WTC11 (cell line): ENCODE measurements around the gene CHD6. TPM values are rescaled to one million over a fixed set of nuclear protein-coding genes. Genes with fewer than 3 reads are reported as not detected.

Experiments used
- ATAC-seq: fragments of 200-7000 bp; cut with Tn5 transposase; 2 replicates; pipeline ENCODE4 v1.10.0; 2021; ENCODE audit warnings: mild to moderate bottlenecking, moderate library complexity
- CTCF ChIA-PET: fragments of 300-600 bp; sonication (Branson Sonifier 250); formaldehyde crosslinking; loops from one replicate; lab custom pipeline; 2021; ENCODE audit warnings: antibody characterized with exemption; lab: Charles Lee
- POLR2A ChIA-PET: fragments of 350-600 bp; sonication (Branson Sonifier 250); formaldehyde crosslinking; loops from one replicate; lab custom pipeline; 2021; ENCODE audit warnings: antibody characterized with exemption; lab: Charles Lee
- DNase-seq: peaks from one replicate; pipeline ENCODE4 v3.0.0; 2021; ENCODE audit warnings: low spot score
- H3K27ac Mint-ChIP-seq: 2 replicates; pipeline ENCODE4 v1.8.0; 2021; ENCODE audit warnings: mixed read lengths
- H3K27me3 Mint-ChIP-seq: 2 replicates; pipeline ENCODE4 v1.8.0; 2021; ENCODE audit warnings: low read depth, mild to moderate bottlenecking, moderate library complexity, mixed read lengths
- H3K36me3 Mint-ChIP-seq: 2 replicates; pipeline ENCODE4 v1.8.0; 2021; ENCODE audit warnings: mixed read lengths
- H3K4me1 Mint-ChIP-seq: 2 replicates; pipeline ENCODE4 v1.8.0; 2022; ENCODE audit warnings: mixed read lengths
- H3K4me3 Mint-ChIP-seq: 2 replicates; pipeline ENCODE4 v1.8.0; 2021; ENCODE audit warnings: mild to moderate bottlenecking, moderate library complexity, mixed read lengths
- H3K9me3 Mint-ChIP-seq: 2 replicates; pipeline ENCODE4 v1.8.0; 2021; ENCODE audit warnings: mixed read lengths
- E2F1 ChIP-seq: sonication (generic); formaldehyde crosslinking; IDR thresholded peaks from 2 replicates; pipeline ENCODE4 v1.8.0; 2022; ENCODE audit warnings: mild to moderate bottlenecking, missing genetic modification reagents
- NFYB ChIP-seq: sonication (generic); formaldehyde crosslinking; conservative IDR thresholded peaks from 2 replicates; pipeline ENCODE4 v1.8.0; 2022; ENCODE audit warnings: low read depth, missing genetic modification reagents
- NR1H2 ChIP-seq: sonication (generic); formaldehyde crosslinking; IDR thresholded peaks from 2 replicates; pipeline ENCODE4 v1.9.0; 2021; ENCODE audit warnings: mild to moderate bottlenecking, moderate library complexity, missing genetic modification reagents
- RELA ChIP-seq: sonication (generic); formaldehyde crosslinking; IDR thresholded peaks from 2 replicates; pipeline ENCODE4 v1.8.1; 2022; ENCODE audit warnings: missing genetic modification reagents, mild to moderate bottlenecking, borderline replicate concordance
- SMAD4 ChIP-seq: sonication (generic); formaldehyde crosslinking; IDR thresholded peaks from 2 replicates; pipeline ENCODE4 v1.8.0; 2022; ENCODE audit warnings: mild to moderate bottlenecking, missing genetic modification reagents
- SP1 ChIP-seq: sonication (generic); formaldehyde crosslinking; conservative IDR thresholded peaks from 2 replicates; pipeline ENCODE4 v1.8.1; 2022; ENCODE audit warnings: missing genetic modification reagents
- STAT6 ChIP-seq: sonication (generic); formaldehyde crosslinking; conservative IDR thresholded peaks from 2 replicates; pipeline ENCODE4 v1.8.1; 2023; ENCODE audit warnings: mild to moderate bottlenecking, low read depth, missing genetic modification reagents, moderate library complexity
- ZMAT4 ChIP-seq: fragments of 250-450 bp; sonication (Bioruptor Pico); IDR thresholded peaks from 2 replicates; pipeline ENCODE4 v1.9.0; 2021; ENCODE audit warnings: mild to moderate bottlenecking
- ZNF219 ChIP-seq: sonication (generic); formaldehyde crosslinking; IDR thresholded peaks from 2 replicates; pipeline ENCODE4 v1.8.0; 2023; ENCODE audit warnings: missing genetic modification reagents, mild to moderate bottlenecking, borderline replicate concordance
- ZNF263 ChIP-seq: sonication (generic); formaldehyde crosslinking; IDR thresholded peaks from 2 replicates; pipeline ENCODE4 v1.8.1; 2022; ENCODE audit warnings: low read depth, mild to moderate bottlenecking, moderate library complexity, missing genetic modification reagents
- ZNF281 ChIP-seq: sonication (generic); formaldehyde crosslinking; IDR thresholded peaks from 2 replicates; pipeline ENCODE4 v1.8.0; 2023; ENCODE audit warnings: mild to moderate bottlenecking, missing genetic modification reagents
- ZSCAN18 ChIP-seq: fragments of 250-450 bp; sonication (Bioruptor Pico); IDR thresholded peaks from 2 replicates; pipeline ENCODE4 v2.1.2; 2022; ENCODE audit warnings: mild to moderate bottlenecking, moderate library complexity
- total RNA-seq: library from RNA; stranded (reverse); gene quantifications from 3 replicates; pipeline ENCODE4 v1.2.3, GENCODE V29; 2021

Gene CHD6
- total RNA-seq, 1 experiment from 2014 or later: 52.1 TPM

GRCh38 chr20:41376349-41376748 lies 241.8 kb downstream of the CHD6 start:
- Mint-ChIP-seq H3K4me3 (no peak overlapping the region), H3K4me1 (peaks cover 9% of the 10 kb centered on the region; the same call in 1 of the 2 replicates), H3K27ac (no peak overlapping the region), H3K36me3 (peaks cover 6% of the 10 kb centered on the region), H3K27me3 (peaks cover 4% of the 10 kb centered on the region)
- CTCF ChIA-PET: interaction anchor here (0.7 to 1.2 kb wide), 3 partner anchors 36 to 203 kb away, joined by 3 to 4 read pairs (median 3); partner anchors contain the start of gene LPIN3
- ATAC-seq (no peak), DNase-seq (no peak)
- POLR2A ChIA-PET: no interaction called here
- TF ChIP-seq ZNF281 (CRISPR knock-in tag) (no peak), RELA (CRISPR knock-in tag) (no peak), NR1H2 (CRISPR knock-in tag) (no peak), ZSCAN18 (CRISPR knock-in tag) (no peak), ZNF219 (CRISPR knock-in tag) (no peak), NFYB (CRISPR knock-in tag) (no peak), ZNF263 (no peak), ZMAT4 (CRISPR knock-in tag) (no peak), SP1 (CRISPR knock-in tag) (no peak), E2F1 (CRISPR knock-in tag) (no peak), SMAD4 (CRISPR knock-in tag) (no peak)
- TF ChIP-seq, all 79 proteins: peak for 0
- H3K9me3 Mint-ChIP-seq: peaks cover 17% of the 10 kb centered on the region

- CTCF ChIA-PET: interaction anchor here (0.7 kb wide), 2 partner anchors 35 to 203 kb away, joined by 3 to 4 read pairs; partner anchors contain the start of gene LPIN3
- no peak for ATAC-seq
- peaks cover 8% of the 10 kb centered on the region for H3K27me3 Mint-ChIP-seq
Measured at GRCh38 chr20:41375846-41376245, 242.3 kb downstream of the CHD6 start.

More at GRCh38 chr20:41375846-41376245, 242.3 kb downstream of the CHD6 start:
- peaks cover 10% of the 10 kb centered on the region for H3K36me3 Mint-ChIP-seq
- no peak overlapping the region for H3K27ac Mint-ChIP-seq
- TF ChIP-seq STAT6: no peak
- DNase-seq: no peak
- H3K9me3 Mint-ChIP-seq: peaks cover 22% of the 10 kb centered on the region
- peaks cover 9% of the 10 kb centered on the region; the same call in 1 of the 2 replicates for H3K4me1 Mint-ChIP-seq
- POLR2A ChIA-PET: no interaction called here
- no peak overlapping the region for H3K4me3 Mint-ChIP-seq
